Bronchial epithelial cell (primary cell): Measurements from ENCODE around the gene LCN6. TPM values are rescaled to one million over a fixed set of nuclear protein-coding genes. Genes with fewer than 3 reads are reported as not detected.
"Not testable (repeated sequence)": the region's sequence is repeated elsewhere in the genome, so short reads cannot be mapped to it uniquely, and the experiment has no call there.

Experiments
- DNase-seq: peaks from one replicate; pipeline ENCODE4 v3.0.0-alpha.2; 2010; ENCODE audit warnings: low read depth
- FAIRE-seq: peaks from 2 replicates; lab custom pipeline; 2011; peaks lifted over from hg19 to GRCh38; lab: Jason Lieb, UNC
- H3K27me3 ChIP-seq: 2 replicates; pipeline ENCODE4 v1.5.1; 2011; ENCODE audit warnings: low read length; ENCODE audit not compliant: control insufficient read depth, insufficient read depth
- H3K36me3 ChIP-seq: 2 replicates; pipeline ENCODE4 v1.5.1; 2011; ENCODE audit warnings: low read length; ENCODE audit not compliant: control insufficient read depth, insufficient read depth
- H3K4me3 ChIP-seq: 2 replicates; pipeline ENCODE4 v1.5.1; 2011; ENCODE audit warnings: mild to moderate bottlenecking, low read depth, low read length, control low read depth
- CTCF ChIP-seq: IDR thresholded peaks from 2 replicates; pipeline ENCODE4 v1.5.1; 2011; ENCODE audit warnings: mild to moderate bottlenecking, moderate library complexity, low read length, control low read depth, inconsistent platforms; ENCODE audit not compliant: insufficient read depth, severe bottlenecking
- total RNA-seq: library from RNA; depleted of rRNA; stranded (reverse); fragments of >200 nt; gene quantifications from 2 replicates; pipeline ENCODE4 v1.2.1, GENCODE V29; 2014

The LCN6 gene
- total RNA-seq, 1 donor from 2014 or later = not detected

DNA sequence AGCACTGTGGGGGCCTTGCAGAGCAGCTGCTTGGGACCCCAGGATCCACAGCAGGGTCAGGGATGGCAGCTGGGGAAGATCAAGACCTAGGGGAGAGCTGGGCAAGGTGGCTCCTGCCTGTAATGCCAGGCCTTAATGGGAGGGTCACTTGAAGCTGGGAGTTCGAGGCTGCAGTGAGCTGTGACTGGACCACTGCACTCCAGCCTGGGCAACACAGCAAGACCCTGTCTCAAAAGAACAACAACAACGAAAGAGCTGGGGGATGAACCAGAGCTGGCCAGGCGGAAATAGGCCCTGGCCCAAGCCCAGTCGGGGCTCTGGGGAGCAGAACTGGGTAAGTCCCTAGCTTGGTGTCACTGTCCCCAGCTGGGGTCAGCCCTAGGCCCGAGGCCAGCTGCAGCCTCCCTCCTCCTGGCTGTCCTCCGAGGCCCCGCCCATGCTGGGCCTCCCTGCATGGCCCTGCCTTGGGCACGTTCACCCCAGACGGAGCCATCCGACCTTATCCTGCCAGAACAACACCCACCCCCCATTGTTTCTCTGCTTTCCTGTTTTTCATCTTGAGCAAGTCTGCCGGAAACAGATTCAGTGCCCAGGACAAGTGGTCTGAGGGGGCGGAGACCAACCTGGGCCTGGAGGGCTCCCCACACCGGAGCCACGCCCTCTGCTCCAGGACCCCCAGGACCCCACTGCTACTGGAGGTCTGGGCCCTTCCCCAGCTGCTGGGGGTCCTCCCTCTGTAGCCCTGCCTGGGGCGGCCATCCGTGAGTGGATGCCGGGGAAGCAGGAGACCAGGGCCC lies 34.0 kb downstream of the LCN6 start:
- no peak for TF ChIP-seq CTCF
- DNase-seq (no peak), FAIRE-seq (no peak)
- Histone ChIP-seq H3K36me3 (no peaks in the 10 kb centered on the region), H3K4me3 (no peak overlapping the region), H3K27me3 (peaks cover 7% of the 10 kb centered on the region)

- H3K27me3 ChIP-seq = peaks cover 7% of the 10 kb centered on the region
- FAIRE-seq = no peak
- no peak overlapping the region for H3K4me3 ChIP-seq
Observed at GRCh38 chr9:136713550-136713949, 34.8 kb downstream of the LCN6 start.

GRCh38 chr9:136712690-136713544 lies 35.4 kb downstream of the LCN6 start:
- DNase-seq (no peak), FAIRE-seq (no peak)
- peaks cover 7% of the 10 kb centered on the region for H3K27me3 ChIP-seq
- H3K4me3 ChIP-seq = peak overlapping the region; percentile 17
- no peak for TF ChIP-seq CTCF
- no peaks in the 10 kb centered on the region for H3K36me3 ChIP-seq

More at GRCh38 chr9:136713550-136713949, 34.8 kb downstream of the LCN6 start:
- DNase-seq = no peak
- H3K36me3 ChIP-seq = no peaks in the 10 kb centered on the region
- no peak for TF ChIP-seq CTCF

DNA sequence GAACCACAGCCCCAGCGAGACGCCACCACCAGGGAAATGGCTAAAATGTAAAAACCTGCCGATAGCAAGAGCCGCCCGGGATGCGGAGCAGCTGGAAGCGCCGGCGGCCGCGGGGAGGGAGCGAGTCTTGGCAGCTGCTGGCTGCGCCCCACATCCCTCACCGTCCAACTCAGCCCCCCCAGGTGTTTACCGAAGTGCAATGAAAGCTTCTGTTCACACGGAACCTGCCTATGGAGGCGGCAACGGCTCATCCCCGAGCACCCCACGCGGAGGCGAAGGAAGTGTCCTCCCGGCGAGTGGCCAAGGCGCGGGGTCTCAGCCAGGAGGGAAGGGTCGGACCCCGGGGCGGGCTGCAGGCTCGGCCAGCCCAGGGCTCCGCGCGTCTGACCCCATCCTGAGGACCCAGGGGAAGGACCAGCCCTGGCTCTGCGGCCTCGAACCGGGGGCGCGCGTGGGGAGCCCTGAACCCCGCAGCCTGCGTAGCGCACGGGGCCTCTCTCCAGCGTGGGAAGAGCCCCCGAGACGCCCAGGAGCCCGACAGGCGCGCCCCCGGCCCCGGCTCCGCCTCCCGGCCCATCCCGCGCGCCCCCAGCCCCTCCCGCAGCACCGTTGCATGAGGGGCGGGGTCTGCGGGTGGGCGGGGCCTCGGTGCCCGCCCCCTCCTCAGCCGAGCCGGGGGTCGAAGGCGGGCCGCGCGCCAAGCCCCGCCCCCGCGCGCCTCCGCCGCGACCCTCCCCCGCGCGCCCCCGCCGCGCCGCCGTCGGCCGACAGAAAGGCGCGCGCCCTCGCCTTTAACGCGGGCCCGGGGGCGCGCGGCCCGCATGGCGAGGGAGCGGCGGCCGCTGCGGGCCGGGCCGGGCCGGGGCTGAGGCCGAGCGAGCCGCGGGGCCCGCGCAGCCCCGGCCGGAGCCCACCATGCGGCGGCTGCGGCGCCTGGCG lies 36.3 kb downstream of the LCN6 start, which contains the start of gene DIPK1B:
Gene DIPK1B (plus strand): TSS at position 822 of the 939 bp plus-strand sequence. CDS start 94 bp downstream, at position 916.
- Histone ChIP-seq H3K27me3 (peaks cover 7% of the 10 kb centered on the region), H3K4me3 (peak within 1 kb of the TSS; percentile 17), H3K36me3 (no peaks in the 10 kb centered on the region)
- no peak for TF ChIP-seq CTCF
- no peak for DNase-seq
- no peak for FAIRE-seq

DNA sequence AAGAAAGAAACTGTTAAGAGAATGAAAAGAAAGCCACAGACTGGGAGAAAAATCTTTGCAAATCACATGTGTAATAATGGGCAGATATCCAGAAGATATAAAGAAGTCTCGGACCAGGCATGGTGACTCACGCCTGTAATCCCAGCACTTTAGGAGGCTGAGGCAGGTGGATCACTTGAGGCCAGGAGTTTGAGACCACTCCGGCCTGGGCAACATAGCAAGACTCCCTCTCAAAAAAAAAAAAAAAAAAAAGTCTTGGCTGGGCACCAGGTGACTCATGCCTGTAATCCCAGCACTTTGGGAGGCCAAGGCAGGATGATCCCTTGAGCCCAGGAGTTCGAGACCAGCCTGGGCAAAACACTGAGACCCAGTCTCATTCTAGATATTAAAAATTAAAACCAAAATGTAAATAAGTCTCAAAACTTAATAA lies 37.1 kb downstream of the LCN6 start:
- peak; percentile 31 for DNase-seq
- H3K4me3 ChIP-seq, FAIRE-seq, H3K27me3 ChIP-seq, H3K36me3 ChIP-seq: not testable (repeated sequence)
